MM.1S (cell line): ENCODE results near the gene ZNF775.

ENCODE experiments used
- EZH2 ChIP-seq: fragments of 300-600 bp; sonication (generic); optimal IDR thresholded peaks from 2 replicates; pipeline ENCODE3; 2017; ENCODE audit warnings: low read depth, mild to moderate bottlenecking, antibody characterized with exemption, low read length, mixed read lengths
- EZH2phosphoT487 ChIP-seq: fragments of 300-600 bp; sonication (generic); IDR thresholded peaks from 2 replicates; pipeline ENCODE4 v1.6.1; 2018; ENCODE audit warnings: antibody characterized with exemption, low read length
- TF ChIP-seq, protein P1 (sequence below): fragments of 300-600 bp; sonication (generic); IDR thresholded peaks from 2 replicates; pipeline ENCODE4 v1.5.1; 2016; ENCODE audit warnings: antibody characterized with exemption, low read length, mixed read lengths

DNA sequence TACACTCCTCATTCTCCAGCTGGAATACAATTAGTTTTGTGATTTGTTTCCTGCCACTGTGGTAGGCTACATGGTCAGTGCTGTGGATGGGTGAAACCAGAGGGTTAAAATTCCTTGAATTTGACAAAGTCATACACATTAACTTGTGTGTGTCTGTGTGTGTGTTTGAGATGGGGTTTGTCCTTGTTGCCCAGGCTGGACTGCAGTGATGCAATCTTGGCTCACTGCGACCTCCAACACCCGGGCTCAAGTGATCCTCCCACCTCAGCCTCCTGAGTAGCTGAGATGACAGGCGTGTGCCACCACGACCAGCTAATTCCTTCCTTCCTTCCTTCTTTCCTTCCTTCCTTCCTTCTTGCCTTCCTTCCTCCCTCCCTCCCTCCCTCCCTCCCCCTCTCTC lies 46.5 kb downstream of the ZNF775 start:
- TF ChIP-seq, protein P1, sequence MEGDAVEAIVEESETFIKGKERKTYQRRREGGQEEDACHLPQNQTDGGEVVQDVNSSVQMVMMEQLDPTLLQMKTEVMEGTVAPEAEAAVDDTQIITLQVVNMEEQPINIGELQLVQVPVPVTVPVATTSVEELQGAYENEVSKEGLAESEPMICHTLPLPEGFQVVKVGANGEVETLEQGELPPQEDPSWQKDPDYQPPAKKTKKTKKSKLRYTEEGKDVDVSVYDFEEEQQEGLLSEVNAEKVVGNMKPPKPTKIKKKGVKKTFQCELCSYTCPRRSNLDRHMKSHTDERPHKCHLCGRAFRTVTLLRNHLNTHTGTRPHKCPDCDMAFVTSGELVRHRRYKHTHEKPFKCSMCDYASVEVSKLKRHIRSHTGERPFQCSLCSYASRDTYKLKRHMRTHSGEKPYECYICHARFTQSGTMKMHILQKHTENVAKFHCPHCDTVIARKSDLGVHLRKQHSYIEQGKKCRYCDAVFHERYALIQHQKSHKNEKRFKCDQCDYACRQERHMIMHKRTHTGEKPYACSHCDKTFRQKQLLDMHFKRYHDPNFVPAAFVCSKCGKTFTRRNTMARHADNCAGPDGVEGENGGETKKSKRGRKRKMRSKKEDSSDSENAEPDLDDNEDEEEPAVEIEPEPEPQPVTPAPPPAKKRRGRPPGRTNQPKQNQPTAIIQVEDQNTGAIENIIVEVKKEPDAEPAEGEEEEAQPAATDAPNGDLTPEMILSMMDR = no peak
- TF ChIP-seq EZH2phosphoT487 (no peak), EZH2 (no peak)
